ENCODE data around the gene ADGRL2.

The ADGRL2 gene

DNA sequence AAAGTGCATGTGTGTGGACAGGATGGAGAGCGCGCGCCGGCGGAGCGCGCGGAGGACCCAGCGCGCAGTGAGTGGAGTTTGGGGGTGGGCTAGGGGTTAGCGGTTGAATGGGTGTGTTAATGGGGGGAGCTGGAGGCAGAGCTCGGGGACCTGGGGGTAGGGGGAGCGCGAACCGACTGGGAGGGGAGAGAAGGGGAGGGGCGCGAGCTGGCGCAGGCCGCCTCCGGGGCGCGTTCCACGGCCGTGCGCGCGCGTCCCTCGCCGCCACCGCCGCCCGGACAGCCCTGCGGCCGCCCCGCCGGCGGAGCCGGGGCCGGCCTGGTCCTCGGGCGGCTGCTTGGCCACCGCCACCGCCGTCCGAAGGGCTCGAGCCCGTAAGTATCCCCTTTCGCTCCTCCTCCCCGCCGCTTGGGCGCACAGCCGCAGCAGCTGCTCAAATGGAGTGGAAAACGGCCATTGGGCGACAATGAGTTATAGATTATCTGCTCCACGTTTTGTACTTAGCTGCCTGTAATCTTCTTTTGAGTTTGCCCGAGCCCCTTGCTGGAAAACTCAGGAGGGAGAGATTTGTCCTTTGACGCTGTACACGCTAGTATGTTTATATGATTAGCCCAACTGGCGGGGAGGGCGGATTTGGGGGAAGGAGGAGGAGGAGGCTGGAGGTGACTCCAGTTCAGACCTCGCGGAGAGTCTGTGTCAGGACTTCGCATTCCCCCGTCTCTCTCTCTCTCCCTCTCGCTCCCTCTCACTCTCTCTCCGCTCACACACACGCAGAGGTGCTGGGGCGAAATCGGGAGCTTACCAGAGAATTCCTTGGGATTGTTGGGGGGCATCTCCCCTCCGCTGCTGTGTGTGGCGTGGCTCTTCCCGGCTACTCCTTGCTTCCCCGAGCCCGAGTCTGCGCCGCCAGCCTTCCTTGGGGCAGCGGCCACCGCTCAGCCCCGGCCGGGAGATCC is at the start of gene ADGRL2:
TSS of gene ADGRL2 (plus strand) at position 240 of the 956 bp plus-strand sequence. CDS start 36,051 bp downstream, outside the sequence.
- DNase-seq: peak; percentile 94

DNA sequence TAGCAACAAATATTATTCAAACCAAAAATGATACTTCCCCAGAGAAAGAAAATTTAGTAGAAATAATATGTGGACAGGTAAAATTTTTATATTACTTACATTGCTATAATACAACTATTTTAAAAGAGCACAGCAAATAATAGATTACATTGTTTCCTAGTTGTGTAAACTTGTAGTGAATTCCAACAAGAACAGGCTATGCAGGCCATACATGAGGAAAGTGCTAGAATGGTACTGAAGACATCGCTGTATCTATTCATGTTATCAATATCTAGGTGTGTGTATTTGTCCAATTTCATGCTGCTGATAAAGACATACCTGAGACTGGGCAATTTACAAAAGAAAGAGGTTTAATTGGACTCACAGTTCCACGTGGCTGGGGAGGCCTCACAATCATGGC is 47.9 kb upstream of the ADGRL2 start:
- no peak for DNase-seq

DNA sequence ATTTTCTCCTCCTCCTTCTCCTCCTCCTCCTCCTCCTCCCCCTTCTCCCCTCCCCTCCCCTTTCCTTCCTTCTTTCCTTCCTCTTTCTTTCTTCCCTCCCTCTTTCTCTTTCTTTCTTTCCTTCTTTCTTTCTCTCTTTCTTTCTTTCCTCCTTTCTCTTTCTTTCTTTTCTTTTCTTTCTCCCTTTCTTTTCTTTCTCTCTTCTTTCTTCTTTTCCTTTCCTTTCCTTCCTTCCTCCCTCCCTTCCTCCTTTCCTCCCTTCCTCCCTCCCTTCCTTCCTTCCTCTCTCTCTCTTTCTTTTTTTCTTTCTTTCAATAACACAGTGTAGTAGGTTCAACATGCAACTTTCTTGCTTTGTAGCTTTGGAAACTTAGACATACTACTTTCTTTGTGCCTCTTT is 46.3 kb upstream of the ADGRL2 start:
- no peak for DNase-seq

DNA sequence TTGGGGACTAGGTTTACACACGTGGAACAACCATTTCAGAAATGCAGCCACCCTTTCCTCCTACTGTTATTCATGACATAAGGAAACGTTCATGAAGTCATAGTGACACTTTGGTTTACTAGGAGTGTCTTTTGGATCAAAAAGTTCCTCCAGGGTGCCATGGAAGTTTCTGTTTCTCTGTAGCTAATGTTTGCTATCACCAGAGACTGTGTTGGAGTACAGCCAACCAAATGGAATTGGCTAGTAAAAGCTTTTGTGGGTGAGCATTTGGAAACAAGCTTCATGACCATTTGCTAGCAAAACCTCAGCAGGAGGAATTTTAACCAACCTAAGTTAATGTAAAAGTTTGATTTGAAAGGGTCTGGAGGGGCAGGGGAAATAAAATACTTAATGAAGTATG is 43.9 kb upstream of the ADGRL2 start:
- DNase-seq: no peak

DNA sequence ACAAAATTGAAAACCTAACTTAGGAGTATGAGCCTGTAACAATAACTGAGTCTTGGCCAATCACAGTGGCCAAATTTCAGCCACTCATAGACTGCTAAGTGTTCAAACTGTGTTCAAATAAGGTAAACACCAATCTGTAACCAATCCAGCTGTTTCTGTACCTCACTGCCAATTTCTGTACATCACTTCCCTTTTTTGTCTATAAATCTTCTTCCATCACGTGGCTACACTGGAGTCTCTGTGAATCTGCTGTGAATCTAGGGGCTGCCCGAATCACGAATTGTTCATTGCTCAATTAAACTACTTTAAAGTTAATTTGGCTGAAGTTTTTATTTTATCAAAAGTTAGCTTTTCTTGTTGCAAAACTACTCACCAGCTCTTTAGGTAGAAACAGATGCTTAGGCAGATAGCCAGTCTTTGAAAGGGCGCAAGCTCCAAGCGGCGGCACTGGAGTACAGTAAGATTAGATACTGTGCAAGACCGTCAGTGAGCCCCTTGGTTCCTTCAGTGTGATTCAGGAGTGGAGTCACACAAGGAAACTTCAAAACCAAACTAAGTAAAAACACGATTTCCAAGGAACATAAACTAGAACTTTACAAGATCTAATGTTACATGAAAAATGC is 43.2 kb upstream of the ADGRL2 start:
- peak; percentile 25 for DNase-seq

DNA sequence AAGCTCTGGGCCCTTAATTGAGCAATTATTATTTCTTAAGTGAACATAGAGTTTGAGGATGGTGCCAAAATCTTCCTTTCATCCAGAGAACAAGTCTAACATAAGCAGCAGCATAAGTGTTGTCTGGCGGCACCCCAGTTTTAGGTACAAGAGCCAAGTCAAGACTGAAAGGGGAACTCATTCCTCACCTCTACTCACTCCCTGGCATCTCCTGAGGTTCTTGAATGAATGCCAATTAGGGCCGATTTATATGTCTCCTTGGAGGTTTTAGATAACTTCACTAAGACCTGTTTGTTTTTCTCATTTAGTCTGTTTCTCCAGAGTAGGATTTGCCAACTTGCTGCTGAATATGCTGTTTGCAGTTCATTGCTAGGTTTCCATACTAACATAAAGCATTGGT is 42.6 kb upstream of the ADGRL2 start:
- DNase-seq: peak; percentile 52

DNA sequence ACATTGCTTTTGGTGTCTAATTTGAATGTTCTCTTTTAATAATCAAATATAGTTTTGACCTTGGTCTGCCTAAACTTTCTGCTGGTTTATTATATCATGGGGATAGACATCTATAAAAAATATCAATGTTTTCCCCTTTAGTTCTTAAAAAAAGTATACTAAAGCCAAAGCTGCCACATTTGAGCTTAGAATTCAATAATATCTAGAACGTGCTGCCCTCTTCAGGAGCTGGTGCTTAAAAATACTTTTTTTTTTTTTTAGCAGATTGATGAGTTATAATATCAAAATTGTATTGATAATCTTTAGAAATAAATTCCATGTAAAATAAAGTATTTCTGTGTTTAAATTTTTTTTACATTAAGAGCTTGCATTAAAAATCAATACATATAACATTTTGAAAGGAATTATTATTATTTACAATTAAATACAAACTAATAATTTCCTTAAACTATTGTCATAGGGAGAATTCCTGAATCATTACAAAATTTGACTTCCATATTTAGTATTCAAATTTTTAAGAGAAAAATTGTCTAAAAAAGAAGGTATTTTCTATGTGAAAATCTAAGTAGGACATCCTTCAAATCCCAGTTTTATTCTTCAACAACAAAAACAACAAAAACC is 40.1 kb upstream of the ADGRL2 start:
- no peak for DNase-seq

DNA sequence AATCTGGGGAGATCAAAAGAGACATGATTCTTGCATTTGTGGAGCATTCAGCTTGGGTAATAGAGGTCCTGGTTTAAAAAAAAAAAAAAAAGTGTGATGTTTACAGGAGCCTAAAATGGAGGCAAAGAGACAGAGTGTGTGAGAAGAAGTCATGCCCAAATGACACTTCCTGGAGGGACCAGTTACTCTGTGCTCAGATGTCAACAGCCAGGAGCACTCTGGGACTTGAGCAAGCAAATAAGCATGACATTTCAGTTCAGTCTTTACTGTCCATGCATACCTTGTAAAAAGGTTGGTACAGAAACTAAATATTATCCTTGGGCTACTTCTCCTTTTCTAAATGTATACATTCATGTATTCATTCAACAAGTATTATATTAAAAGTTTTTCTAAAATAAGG is 25.2 kb upstream of the ADGRL2 start:
- DNase-seq: no peak

DNA sequence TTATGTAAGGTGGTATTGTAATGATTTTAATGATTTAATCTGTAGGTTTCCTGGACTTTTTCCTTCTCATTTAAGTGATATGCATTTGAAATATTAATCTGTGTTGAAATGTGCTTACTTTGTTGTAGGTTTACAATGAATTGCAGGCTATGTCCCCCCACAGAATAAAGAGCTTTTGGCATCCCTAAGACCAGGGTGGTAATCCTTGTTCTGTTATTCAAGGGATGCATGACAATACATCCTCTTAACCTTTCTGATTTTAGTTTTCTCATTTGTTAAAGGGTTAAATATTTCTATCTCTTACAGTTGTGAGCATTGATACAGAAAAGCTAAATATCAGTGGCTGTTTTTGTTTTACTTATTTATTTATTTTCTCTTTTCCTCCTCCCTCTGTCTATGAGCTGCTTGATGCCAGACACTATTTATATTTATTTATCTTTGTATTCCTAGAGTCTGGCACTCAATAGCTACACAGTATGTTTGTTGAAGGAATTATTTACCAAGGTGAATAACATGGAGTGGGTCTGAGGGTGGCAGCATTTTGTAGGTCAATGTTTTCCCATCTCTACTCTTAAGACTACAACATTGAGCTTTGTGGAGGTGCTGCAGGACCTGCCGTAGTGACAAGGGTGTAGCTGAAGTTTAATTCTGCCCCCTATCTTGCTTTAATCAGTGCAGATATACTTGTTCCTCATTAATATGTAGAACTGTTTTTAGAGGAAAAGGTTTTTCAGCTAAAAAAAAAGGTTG is 19.9 kb upstream of the ADGRL2 start:
- no peak for DNase-seq

DNA sequence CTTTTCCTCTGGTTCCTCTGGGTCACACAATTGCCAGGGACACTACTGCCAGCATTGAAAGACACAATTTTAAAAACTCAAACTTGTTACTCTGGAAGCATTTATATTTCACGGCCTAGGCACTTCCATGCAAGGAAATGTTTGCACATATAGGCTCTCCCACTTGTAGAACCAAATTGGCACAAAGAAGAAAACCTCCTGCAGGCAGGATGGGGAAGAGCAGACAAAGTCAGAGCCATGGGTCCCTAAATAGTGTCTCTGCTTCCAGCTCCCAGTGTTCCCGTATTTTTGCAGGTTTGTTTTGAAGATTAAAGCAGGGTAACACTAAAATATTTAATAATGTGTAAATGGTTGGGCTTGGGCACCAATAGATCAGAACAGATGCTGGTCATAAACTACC is 19.0 kb upstream of the ADGRL2 start:
- no peak for DNase-seq

DNA sequence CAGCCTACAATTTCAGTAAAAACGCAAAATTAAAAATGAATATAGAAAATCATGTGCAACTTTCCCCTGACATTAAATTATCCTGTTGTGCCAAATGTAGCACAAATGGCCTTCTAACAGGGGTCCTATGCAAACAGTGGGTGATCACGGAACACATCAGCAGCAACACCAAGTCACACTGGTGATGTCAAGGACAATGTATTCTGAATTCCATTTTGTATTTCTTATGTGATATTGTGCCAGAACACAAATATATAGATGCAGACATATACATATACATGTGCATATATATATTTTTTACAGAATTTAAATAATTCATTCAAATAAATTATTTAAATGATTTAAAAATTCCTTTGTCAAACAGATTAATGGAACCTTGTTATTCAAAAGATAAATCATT is 8.6 kb upstream of the ADGRL2 start:
- DNase-seq: no peak

DNA sequence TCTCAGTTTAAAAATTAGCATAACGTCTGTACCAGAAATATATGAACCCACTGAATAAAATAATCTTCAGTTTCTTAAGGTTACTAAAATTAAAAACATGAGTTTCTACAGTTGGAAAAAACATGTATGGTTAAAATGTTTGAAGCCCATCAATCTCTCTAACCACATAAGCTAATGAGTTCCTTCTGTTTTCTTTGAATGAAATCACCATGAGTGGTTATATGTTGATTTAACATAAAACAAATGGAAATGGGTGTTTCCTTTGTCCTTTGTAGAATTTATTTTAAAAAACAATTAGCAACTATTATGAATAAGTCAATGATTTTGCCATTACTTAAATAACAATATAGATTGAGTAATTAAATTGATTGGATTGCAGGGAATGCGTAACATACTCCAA is 3.0 kb upstream of the ADGRL2 start:
- no peak for DNase-seq

DNA sequence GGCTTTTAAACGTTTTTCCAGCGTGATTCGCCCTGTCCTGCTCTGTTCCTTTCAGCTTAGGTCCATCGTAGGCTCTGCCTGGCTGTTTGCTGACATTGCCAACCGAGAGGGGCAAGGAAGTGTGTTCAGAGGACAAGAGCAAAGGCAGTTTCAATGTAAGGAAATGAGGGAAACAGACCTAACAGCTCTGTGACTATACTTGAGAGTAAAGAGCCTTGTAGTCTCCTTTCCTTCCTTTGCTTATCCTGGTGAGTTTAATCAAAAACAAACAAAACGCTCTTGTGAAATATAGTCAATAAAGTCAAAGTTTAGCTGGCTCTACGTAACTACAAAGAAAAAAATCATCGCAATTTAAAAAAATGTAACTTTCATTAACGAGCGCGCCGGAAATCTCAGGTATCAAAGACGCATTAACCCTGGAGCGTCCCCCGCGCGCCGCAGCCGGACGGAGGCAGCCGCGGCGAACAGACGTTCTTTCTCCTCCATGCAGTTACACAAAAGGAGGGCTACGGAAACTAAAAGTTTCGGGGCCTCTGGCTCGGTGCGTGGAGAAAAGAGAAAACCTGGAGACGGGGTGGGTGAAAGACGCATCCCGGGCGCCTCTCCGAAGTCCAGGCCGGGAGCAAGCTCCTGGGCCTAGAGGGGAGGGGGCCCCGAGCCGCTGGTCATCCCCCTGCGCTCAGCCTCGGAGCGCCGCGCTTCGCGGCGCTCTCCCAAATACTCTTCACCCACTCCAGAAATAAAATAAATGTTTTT is 617 bp upstream of the ADGRL2 start:
- peak; percentile 90 for DNase-seq

DNA sequence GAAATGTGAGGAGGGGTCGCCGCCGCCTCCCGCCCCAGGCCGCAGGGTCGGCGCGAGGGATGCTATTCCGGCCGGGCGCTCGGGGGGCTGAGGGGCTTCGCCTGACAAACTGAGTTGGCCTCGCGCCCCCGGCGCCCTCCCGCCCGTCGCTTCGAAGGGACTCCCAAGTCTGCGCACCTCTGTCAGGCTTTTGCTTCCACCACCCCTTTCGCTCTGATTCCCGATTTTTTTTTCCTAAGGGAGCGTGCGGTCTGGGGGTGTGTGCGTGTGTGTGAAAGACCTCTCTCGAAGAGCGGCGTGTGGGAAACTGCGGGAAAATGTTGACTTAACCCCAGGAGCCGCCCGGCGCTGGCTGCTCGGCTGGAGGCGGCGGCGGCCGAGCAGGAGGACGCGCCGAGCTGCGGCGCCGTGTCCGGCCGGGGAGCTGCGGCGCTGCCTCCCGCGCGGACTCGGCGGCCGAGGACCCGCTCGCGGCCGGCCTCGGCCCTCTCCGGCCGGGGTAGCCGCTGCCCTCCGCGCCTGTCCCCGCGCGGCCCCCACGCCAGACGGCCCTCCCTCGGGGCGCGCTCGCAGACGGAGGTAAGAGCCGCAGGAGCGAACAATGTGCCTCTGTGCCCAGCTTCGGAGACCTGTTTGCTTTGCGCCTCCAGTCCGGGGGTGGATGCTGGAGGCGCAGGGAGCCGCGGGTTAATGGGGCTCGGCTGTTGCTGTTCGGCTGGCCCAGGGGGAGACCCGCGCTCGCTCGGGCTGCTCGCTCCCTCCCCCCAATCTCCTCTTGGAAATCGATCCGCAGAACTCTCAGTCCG is 1.1 kb downstream of the ADGRL2 start:
- peak; percentile 73 for DNase-seq

DNA sequence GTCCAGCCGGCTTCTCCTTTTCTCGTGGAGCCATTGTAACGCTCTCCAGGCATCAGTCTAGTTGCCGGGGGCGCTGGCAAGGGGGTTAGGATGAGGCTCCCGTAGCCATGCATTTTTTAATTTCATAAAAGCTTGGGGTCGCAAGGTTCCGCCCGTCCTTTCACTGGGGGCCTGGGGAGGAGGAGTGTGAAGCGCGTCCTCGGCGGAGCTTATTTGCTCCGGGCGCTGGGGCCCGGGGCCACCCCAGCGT is 1.6 kb downstream of the ADGRL2 start:
- DNase-seq: no peak

DNA sequence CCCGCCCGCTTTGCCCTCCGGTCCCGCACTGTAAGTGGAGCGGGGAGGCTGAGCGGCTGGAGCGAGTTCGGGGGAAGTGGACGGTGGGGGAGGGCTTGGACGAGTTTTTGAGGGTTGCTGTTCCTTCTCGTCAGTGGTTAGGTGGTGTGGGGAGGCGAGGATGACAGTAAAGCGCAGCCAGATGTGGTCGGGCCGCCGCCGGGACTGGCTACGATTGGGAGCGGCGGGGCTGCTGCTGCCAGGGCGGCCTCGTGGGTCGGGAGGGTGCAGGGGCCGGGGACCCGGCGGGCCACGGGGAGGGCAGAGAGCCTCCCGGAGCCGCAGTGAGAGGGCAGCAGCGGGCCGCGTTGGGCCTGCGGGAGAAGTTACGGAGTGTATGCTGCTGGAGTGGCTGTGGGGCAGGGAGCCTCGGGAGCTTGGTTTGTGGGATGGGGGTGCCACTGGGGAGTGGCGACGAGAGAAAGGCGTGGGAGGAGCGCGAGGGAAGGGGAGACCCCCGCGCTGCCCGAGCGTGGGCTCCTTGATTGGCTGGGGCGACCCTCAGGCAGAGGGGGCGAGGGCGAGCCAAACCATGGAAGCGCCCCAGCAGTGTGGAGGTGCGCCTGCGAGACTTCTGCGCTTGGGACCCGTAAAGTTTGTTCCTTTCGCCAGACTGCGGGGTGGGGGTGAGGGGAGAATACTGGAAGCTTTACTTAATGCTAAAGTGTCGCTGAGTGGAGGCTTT is 2.1 kb downstream of the ADGRL2 start:
- DNase-seq: peak; percentile 86

DNA sequence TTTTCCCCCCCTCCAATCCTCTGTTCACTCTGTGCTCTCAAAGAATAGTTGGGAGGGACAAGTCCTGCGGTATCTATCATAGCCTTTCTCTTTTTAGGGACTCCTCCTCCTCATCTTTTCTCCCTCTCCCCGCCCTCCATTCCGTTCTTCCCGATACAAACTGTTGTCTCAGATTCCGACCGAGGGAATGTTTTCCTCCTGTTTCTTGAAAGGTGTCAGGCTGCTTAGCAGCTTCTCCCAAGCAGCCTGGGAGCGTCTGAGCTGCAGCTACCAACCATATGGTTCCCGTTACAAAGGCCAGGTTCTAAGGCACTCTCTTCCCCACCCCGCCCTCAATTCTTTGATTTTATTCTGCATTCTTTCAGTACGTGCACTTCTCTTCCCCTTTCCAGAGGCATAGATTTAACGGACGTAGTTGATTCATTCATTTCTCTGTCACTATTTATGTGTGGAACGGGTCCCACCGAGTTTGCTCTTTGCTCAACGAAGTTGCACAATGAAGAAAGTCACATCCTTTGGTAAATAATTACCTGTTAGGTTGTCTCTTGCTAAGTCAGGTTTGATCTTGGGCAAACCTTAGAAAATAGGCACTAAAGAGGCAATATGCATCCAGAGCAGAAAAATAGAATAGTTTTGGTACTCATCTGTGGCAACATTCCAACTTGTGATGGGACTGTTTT is 2.8 kb downstream of the ADGRL2 start:
- peak; percentile 72 for DNase-seq

DNA sequence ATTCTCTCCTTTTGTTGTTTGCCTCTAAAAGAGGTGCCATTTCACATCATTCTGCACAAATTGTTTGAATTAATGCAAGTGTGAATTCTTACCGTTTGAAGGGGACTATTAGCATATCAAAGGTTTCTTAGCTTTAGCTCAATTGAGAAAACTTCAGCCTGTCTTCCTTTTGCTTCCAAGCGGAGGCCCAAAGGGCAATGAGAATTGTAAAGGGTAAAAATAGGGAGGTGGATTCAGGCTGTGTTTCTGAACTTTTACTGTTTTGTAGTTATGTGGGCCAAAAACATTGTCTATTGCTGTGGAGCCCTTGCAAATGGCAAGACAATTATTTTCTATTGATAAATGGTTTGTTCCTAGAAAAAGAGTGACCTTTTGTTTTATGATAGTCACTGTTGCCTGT is 3.6 kb downstream of the ADGRL2 start:
- DNase-seq: no peak

DNA sequence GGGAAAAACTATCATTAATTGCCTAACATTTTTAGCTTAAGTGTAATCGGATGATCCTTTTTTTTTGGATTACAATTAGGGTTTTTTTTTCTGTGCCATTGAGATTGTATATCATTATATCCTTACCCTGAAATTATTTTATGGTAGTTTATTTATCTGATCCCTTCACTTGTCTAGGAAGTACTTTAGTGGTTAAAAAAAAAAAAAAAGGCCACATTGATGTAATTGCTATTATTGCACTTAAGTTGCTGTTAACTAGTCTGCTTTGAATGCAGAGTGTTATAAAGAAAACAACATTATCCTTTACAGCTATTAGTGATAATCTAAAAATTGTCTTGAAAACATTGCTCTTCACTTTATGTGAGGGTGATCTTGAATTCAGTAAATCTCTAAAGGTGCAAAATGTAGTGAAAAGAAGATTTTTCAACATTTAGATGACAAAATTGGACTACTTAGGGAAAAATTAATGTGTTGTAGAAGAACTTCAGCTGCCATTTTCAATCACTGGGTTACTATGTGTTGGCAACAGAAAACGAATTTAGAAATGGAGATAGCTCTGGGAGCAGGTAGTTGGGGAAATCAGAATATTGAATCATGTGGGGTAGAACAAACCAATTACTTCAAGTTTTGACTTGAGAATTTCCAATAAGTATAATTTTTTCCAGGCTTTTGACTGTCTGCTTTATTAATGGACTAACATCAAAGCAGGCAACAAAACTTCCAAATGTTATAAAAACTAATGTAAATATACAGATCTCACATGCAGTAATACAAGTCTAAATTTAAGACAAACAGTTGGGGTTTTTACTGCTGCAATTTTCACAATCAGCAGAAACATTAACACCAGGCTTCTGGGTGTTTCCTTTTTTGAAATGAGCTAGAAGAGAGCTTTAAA is 5.0 kb downstream of the ADGRL2 start:
- no peak for DNase-seq

DNA sequence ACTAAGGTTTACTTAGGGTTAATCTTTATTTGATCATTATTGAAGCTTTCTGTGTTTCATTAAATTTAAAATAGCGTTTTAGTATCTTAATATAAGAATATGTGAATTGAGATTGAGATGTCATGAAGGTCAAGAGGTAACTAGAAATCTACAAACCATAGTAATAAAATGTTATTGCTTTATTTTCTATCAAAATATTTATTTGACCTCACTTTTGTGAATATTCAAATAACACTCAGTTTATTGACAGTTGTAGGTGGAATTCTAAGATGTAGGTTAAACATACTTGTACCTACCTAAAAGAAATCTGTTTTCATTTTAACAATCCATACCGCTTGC is 5.7 kb downstream of the ADGRL2 start:
- DNase-seq: no peak
